HEK293 (cell line): ENCODE results near the gene SCRN2.

ENCODE experiments used
- CTCF ChIA-PET: fragments of 350-600 bp; formaldehyde crosslinking; extraction: SDS; loops from one replicate; lab custom pipeline; 2021; ENCODE audit warnings: antibody characterized with exemption; lab: Yijun Ruan, JAX
- POLR2A ChIA-PET: fragments of 300-600 bp; formaldehyde crosslinking; extraction: SDS; loops from one replicate; lab custom pipeline; 2020; ENCODE audit warnings: antibody characterized with exemption, inconsistent platforms; lab: Yijun Ruan, JAX
- H3K27ac ChIP-seq: fragments of 200-500 bp; sonication (Bioruptor generic); 2 replicates; pipeline ENCODE4 v1.5.1; 2014; ENCODE audit warnings: low read depth, low read length, control low read depth, inconsistent platforms; ENCODE audit errors: extremely low read depth
- H3K36me3 ChIP-seq, 2 experiments: fragments of 200-500 bp in 1 of 2; sonication (Bioruptor generic) in 1 of 2; 1 replicate in 1 of 2; 2 replicates in 1 of 2; pipeline ENCODE4 v1.5.1; 2014 to 2017; ENCODE audit warnings: inconsistent platforms in 2 of 2, low read length in 2 of 2; ENCODE audit not compliant: control insufficient read depth in 2 of 2, insufficient read depth in 1 of 2
- H3K4me1 ChIP-seq: fragments of 200-500 bp; sonication (Bioruptor generic); 2 replicates; pipeline ENCODE4 v1.5.1; 2014; ENCODE audit warnings: mild to moderate bottlenecking, low read length, inconsistent platforms; ENCODE audit not compliant: control insufficient read depth, insufficient read depth
- H3K4me3 ChIP-seq: 2 replicates; pipeline ENCODE4 v1.5.1; 2011; ENCODE audit warnings: low read depth, mild to moderate bottlenecking, control low read depth, low read length, moderate library complexity
- H3K9me3 ChIP-seq: fragments of 200-500 bp; sonication (Bioruptor generic); 2 replicates; pipeline ENCODE4 v1.5.1; 2014; ENCODE audit warnings: low read depth, low read length, inconsistent platforms; ENCODE audit not compliant: control insufficient read depth, insufficient read depth
- ATF2 ChIP-seq: fragments of 450-650 bp; formaldehyde crosslinking; IDR thresholded peaks from 2 replicates; pipeline ENCODE4 v1.5.1; 2016; ENCODE audit warnings: missing biosample characterization, missing genetic modification characterization, low read depth
- GLIS1 ChIP-seq: fragments of 450-650 bp; formaldehyde crosslinking; IDR thresholded peaks from 2 replicates; pipeline ENCODE4 v1.5.1; 2016; ENCODE audit warnings: missing biosample characterization, missing genetic modification characterization
- HIC1 ChIP-seq: fragments of 450-650 bp; formaldehyde crosslinking; IDR thresholded peaks from 2 replicates; pipeline ENCODE4 v1.5.1; 2016; ENCODE audit warnings: missing biosample characterization, missing genetic modification characterization
- KLF1 ChIP-seq: fragments of 450-650 bp; formaldehyde crosslinking; IDR thresholded peaks from 2 replicates; pipeline ENCODE4 v1.5.1; 2016; ENCODE audit warnings: missing biosample characterization, missing genetic modification characterization
- KLF7 ChIP-seq: fragments of 450-650 bp; formaldehyde crosslinking; IDR thresholded peaks from 2 replicates; pipeline ENCODE4 v1.5.1; 2016; ENCODE audit warnings: missing biosample characterization, missing genetic modification characterization, borderline replicate concordance
- MYNN ChIP-seq: fragments of 450-650 bp; formaldehyde crosslinking; IDR thresholded peaks from 2 replicates; pipeline ENCODE4 v1.5.1; 2016; ENCODE audit warnings: missing biosample characterization, missing genetic modification characterization, borderline replicate concordance
- SETDB1 ChIP-seq: IDR thresholded peaks from one replicate; pipeline ENCODE4 v1.6.1; 2017; ENCODE audit warnings: mild to moderate bottlenecking, low read length, moderate library complexity, mixed read lengths; ENCODE audit not compliant: insufficient read length
- TCF7L2 ChIP-seq: IDR thresholded peaks from 2 replicates; pipeline ENCODE4 v1.6.1; 2011; ENCODE audit warnings: low read depth, mild to moderate bottlenecking, inconsistent platforms, low read length, moderate library complexity, borderline replicate concordance
- ZBTB6 ChIP-seq: fragments of 450-650 bp; formaldehyde crosslinking; IDR thresholded peaks from 2 replicates; pipeline ENCODE4 v1.5.1; 2017; ENCODE audit warnings: missing biosample characterization, missing genetic modification characterization
- ZNF112 ChIP-seq: fragments of 450-650 bp; formaldehyde crosslinking; IDR thresholded peaks from 2 replicates; pipeline ENCODE4 v1.5.0; 2017; ENCODE audit warnings: missing biosample characterization, missing genetic modification characterization
- ZNF146 ChIP-seq: fragments of 450-650 bp; formaldehyde crosslinking; IDR thresholded peaks from 2 replicates; pipeline ENCODE4 v1.5.1; 2016; ENCODE audit warnings: missing biosample characterization, missing genetic modification characterization
- ZNF184 ChIP-seq: fragments of 450-650 bp; IDR thresholded peaks from 2 replicates; pipeline ENCODE4 v1.5.1; 2018; ENCODE audit warnings: missing biosample characterization, mild to moderate bottlenecking, missing genetic modification characterization
- ZNF19 ChIP-seq: fragments of 450-650 bp; formaldehyde crosslinking; IDR thresholded peaks from 2 replicates; pipeline ENCODE4; 2016; ENCODE audit warnings: missing biosample characterization, missing genetic modification characterization, low read depth
- ZNF391 ChIP-seq: fragments of 450-650 bp; formaldehyde crosslinking; IDR thresholded peaks from 2 replicates; pipeline ENCODE4 v1.5.1; 2016; ENCODE audit warnings: low read depth, missing biosample characterization, missing genetic modification characterization, borderline replicate concordance
- ZNF394 ChIP-seq: fragments of 450-650 bp; formaldehyde crosslinking; IDR thresholded peaks from 2 replicates; pipeline ENCODE4 v1.5.1; 2016; ENCODE audit warnings: missing biosample characterization, missing genetic modification characterization, mild to moderate bottlenecking, moderate library complexity, borderline replicate concordance
- ZNF404 ChIP-seq: fragments of 450-650 bp; formaldehyde crosslinking; IDR thresholded peaks from 2 replicates; pipeline ENCODE4 v1.5.1; 2017; ENCODE audit warnings: missing biosample characterization, missing genetic modification characterization
- ZNF518A ChIP-seq: fragments of 450-650 bp; formaldehyde crosslinking; conservative IDR thresholded peaks from 2 replicates; pipeline ENCODE4 v1.5.1; 2016; ENCODE audit warnings: low read depth, missing biosample characterization, missing genetic modification characterization
- ZNF585B ChIP-seq: fragments of 450-650 bp; formaldehyde crosslinking; IDR thresholded peaks from 2 replicates; pipeline ENCODE4 v1.5.1; 2016; ENCODE audit warnings: missing biosample characterization, missing genetic modification characterization
- ZNF629 ChIP-seq: fragments of 450-650 bp; formaldehyde crosslinking; IDR thresholded peaks from 2 replicates; pipeline ENCODE4 v1.5.1; 2017; ENCODE audit warnings: missing biosample characterization, missing genetic modification characterization
- ZNF785 ChIP-seq: fragments of 450-650 bp; formaldehyde crosslinking; IDR thresholded peaks from 2 replicates; pipeline ENCODE4 v1.5.1; 2016; ENCODE audit warnings: missing biosample characterization, missing genetic modification characterization
- ZNF830 ChIP-seq: fragments of 450-650 bp; IDR thresholded peaks from 2 replicates; pipeline ENCODE4 v1.5.0; 2018; ENCODE audit warnings: missing biosample characterization, missing genetic modification characterization, low read depth, mild to moderate bottlenecking, moderate library complexity
- ZNF843 ChIP-seq: fragments of 450-650 bp; formaldehyde crosslinking; IDR thresholded peaks from 2 replicates; pipeline ENCODE4 v1.5.1; 2016; ENCODE audit warnings: missing biosample characterization, missing genetic modification characterization

SCRN2 gene

GRCh38 chr17:47811709-47812108 is 29.4 kb downstream of the SCRN2 start (continued):
- TF ChIP-seq ZNF518A (no peak), HIC1 (no peak), ZNF585B (tag by site-specific recombination) (no peak), SETDB1 (no peak), KLF7 (no peak), ZNF830 (tag by site-specific recombination) (no peak), ZNF184 (tag by site-specific recombination) (no peak), ZNF112 (tag by site-specific recombination) (no peak), MYNN (tag by site-specific recombination) (no peak)

GRCh38 chr17:47810901-47811635 is 30.0 kb downstream of the SCRN2 start:
- H3K36me3 ChIP-seq = peaks cover 0 to 68% of the 10 kb centered on the region in 2 experiments; a peak in 1 of 3 replicates
- H3K9me3 ChIP-seq = no peaks in the 10 kb centered on the region
- TF ChIP-seq GLIS1 (tag by site-specific recombination) (0 out of 2 replicates have a peak, but pooled peaks have one; percentile 21), KLF1 (peak; percentile 33; the same call in 1 of the 2 replicates), ZBTB6 (no peak)
- TF ChIP-seq, all 188 proteins: peak for 2
- Histone ChIP-seq H3K27ac (no peak overlapping the region), H3K4me3 (no peak overlapping the region), H3K4me1 (no peaks in the 10 kb centered on the region)
- ChIA-PET POLR2A (interaction anchor here (1.3 to 3.3 kb wide), 2 partner anchors 20 to 161 kb away, joined by 3 to 15 read pairs; partner anchors contain the start of genes KPNB1, LRRC46 and MRPL10), CTCF (interaction anchor here (0.6 to 1.2 kb wide), 2 partner anchors 9 to 60 kb away, joined by 5 to 6 read pairs; no protein-coding TSS in a partner anchor)

- Histone ChIP-seq H3K36me3 (peaks cover 0 to 61% of the 10 kb centered on the region in 2 experiments; a peak in 1 of 3 replicates), H3K4me3 (no peak overlapping the region), H3K9me3 (no peaks in the 10 kb centered on the region), H3K4me1 (no peaks in the 10 kb centered on the region), H3K27ac (no peak overlapping the region)
- CTCF ChIA-PET = interaction anchor here (1.1 to 1.2 kb wide), 2 partner anchors 9 to 33 kb away, joined by 4 to 6 read pairs; no protein-coding TSS in a partner anchor
- POLR2A ChIA-PET = interaction anchor here (0.5 to 3.3 kb wide), 4 partner anchors 11 to 160 kb away, joined by 3 to 15 read pairs (median 6); partner anchors contain the start of genes KPNB1, LRRC46, MRPL10 and OSBPL7
- TF ChIP-seq ZNF19 (tag by site-specific recombination) (no peak), ZNF843 (tag by site-specific recombination) (no peak), ATF2 (tag by site-specific recombination) (no peak), ZNF391 (tag by site-specific recombination) (no peak), ZNF785 (tag by site-specific recombination) (no peak), ZNF629 (tag by site-specific recombination) (peak; percentile 73), ZNF394 (tag by site-specific recombination) (no peak), TCF7L2 (no peak), ZNF404 (tag by site-specific recombination) (no peak), ZNF146 (tag by site-specific recombination) (no peak)
Observed at GRCh38 chr17:47810200-47810821, 30.8 kb downstream of the SCRN2 start.
